Smooth muscle cell (in vitro differentiated cells): Measurements from ENCODE around the gene MED8. TPM values are rescaled to one million over a fixed set of nuclear protein-coding genes. Genes with fewer than 3 reads are reported as not detected.

Experiments used
- DNase-seq: peaks from one replicate; lab custom pipeline; 2025; ENCODE audit not compliant: unreplicated experiment; lab: John Stamatoyannopoulos, UW
- H2AFZ ChIP-seq: fragments of 200-600 bp; sonication (generic); 2 replicates; pipeline ENCODE4 v1.6.0; 2016; ENCODE audit warnings: antibody characterized with exemption, low read depth, mild to moderate bottlenecking
- H3F3A ChIP-seq: fragments of 200-600 bp; sonication (generic); 2 replicates; pipeline ENCODE4 v1.6.0; 2017; ENCODE audit warnings: antibody characterized with exemption, low read depth
- H3K27ac ChIP-seq: fragments of 200-600 bp; sonication (generic); 2 replicates; pipeline ENCODE4 v1.5.1; 2016; ENCODE audit warnings: low read depth, mild to moderate bottlenecking
- H3K27me3 ChIP-seq: fragments of 200-600 bp; sonication (generic); 2 replicates; pipeline ENCODE4 v1.6.1; 2016; ENCODE audit warnings: low read depth, mild to moderate bottlenecking
- H3K36me3 ChIP-seq: fragments of 200-600 bp; sonication (generic); 2 replicates; pipeline ENCODE4 v1.5.1; 2016; ENCODE audit warnings: low read depth
- H3K4me1 ChIP-seq: fragments of 200-600 bp; sonication (generic); 2 replicates; pipeline ENCODE4 v1.5.1; 2016; ENCODE audit warnings: low read depth
- H3K4me2 ChIP-seq: fragments of 200-600 bp; sonication (generic); 2 replicates; pipeline ENCODE4 v1.6.0; 2016; ENCODE audit warnings: mild to moderate bottlenecking
- H3K4me3 ChIP-seq: fragments of 200-600 bp; sonication (generic); 2 replicates; pipeline ENCODE4 v1.5.1; 2016; ENCODE audit warnings: mild to moderate bottlenecking
- H3K79me2 ChIP-seq: fragments of 200-600 bp; sonication (generic); 2 replicates; pipeline ENCODE4 v1.6.0; 2016; ENCODE audit warnings: low read depth, mild to moderate bottlenecking
- H3K9ac ChIP-seq: fragments of 200-600 bp; sonication (generic); 2 replicates; pipeline ENCODE4 v1.6.0; 2016; ENCODE audit warnings: low read depth
- H3K9me3 ChIP-seq: fragments of 200-600 bp; sonication (generic); replicated peaks from 2 replicates; pipeline ENCODE4 v1.5.1; 2016; ENCODE audit warnings: low read depth
- H4K20me1 ChIP-seq: fragments of 200-600 bp; sonication (generic); 2 replicates; pipeline ENCODE4 v1.6.0; 2016; ENCODE audit warnings: low read depth
- CTCF ChIP-seq: fragments of 200-600 bp; sonication (generic); IDR thresholded peaks from 2 replicates; pipeline ENCODE4 v1.5.1; 2017; ENCODE audit warnings: borderline replicate concordance, mild to moderate bottlenecking, antibody characterized with exemption; ENCODE audit not compliant: insufficient read depth, poor library complexity, severe bottlenecking
- WGBS: methylation state at CpG from one replicate; pipeline ENCODE4 v1.1.7; 2016; ENCODE audit warnings: low lambda C conversion rate; 5-methylcytosine and 5-hydroxymethylcytosine counted together
- polyA plus RNA-seq: library from polyadenylated mRNA; unstranded; fragments of >200 nt; fragmentation: Nextera tagmentation; extraction: Ambion mirVana; gene quantifications from 2 replicates; pipeline ENCODE4 v1.2.1, GENCODE V29; 2016
- total RNA-seq: library from RNA; depleted of rRNA; stranded (reverse); fragments of >200 nt; gene quantifications from 2 replicates; pipeline ENCODE4 v1.2.3, GENCODE V29; 2014

MED8 gene
- total and polyA plus RNA-seq, 2 experiments from 2014 or later: 61.4 to 76.3 TPM

GRCh38 chr1:43367026-43367903 lies 22.3 kb downstream of the MED8 start:
- DNase-seq: no peak

GRCh38 chr1:43366601-43367025 lies 23.0 kb downstream of the MED8 start:
- no peak for TF ChIP-seq CTCF
- DNase-seq: no peak

More at GRCh38 chr1:43367026-43367903, 22.3 kb downstream of the MED8 start:
- WGBS: 4% methylated on average over 29 of the region's 48 CpGs
- peak overlapping the region; percentile 30 for H3K9ac ChIP-seq
- H3K36me3 ChIP-seq: no peaks in the 10 kb centered on the region
- peak overlapping the region; percentile 70 for H3K4me3 ChIP-seq
- H3K27ac ChIP-seq: peak overlapping the region; percentile 50
- H3K4me2 ChIP-seq: peak overlapping the region; percentile 95
- no peak overlapping the region for H2AFZ ChIP-seq
- peaks cover 14% of the 10 kb centered on the region for H3K4me1 ChIP-seq
- peaks cover 26% of the 10 kb centered on the region for H3K79me2 ChIP-seq
- no peaks in the 10 kb centered on the region for H3K27me3 ChIP-seq
- TF ChIP-seq CTCF: no peak
- H3K9me3 ChIP-seq: no peaks in the 10 kb centered on the region
- peaks cover 25% of the 10 kb centered on the region for H4K20me1 ChIP-seq
- peaks cover 14% of the 10 kb centered on the region for H3F3A ChIP-seq

GRCh38 chr1:43366179-43366578 lies 23.4 kb downstream of the MED8 start:
- Histone ChIP-seq H3K4me3 (peak overlapping the region; percentile 70), H3K4me1 (peaks cover 14% of the 10 kb centered on the region), H3K36me3 (no peaks in the 10 kb centered on the region), H3K79me2 (peaks cover 26% of the 10 kb centered on the region), H3K27ac (peak overlapping the region; percentile 7), H2AFZ (no peak overlapping the region), H4K20me1 (peaks cover 25% of the 10 kb centered on the region), H3K9ac (no peak overlapping the region), H3F3A (peaks cover 14% of the 10 kb centered on the region), H3K9me3 (no peaks in the 10 kb centered on the region), H3K4me2 (peak overlapping the region; percentile 95), H3K27me3 (no peaks in the 10 kb centered on the region)
- TF ChIP-seq CTCF: no peak
- no peak for DNase-seq
- 48% methylated on average over 9 of the region's 11 CpGs for WGBS

More at GRCh38 chr1:43366601-43367025, 23.0 kb downstream of the MED8 start:
- Histone ChIP-seq H3K4me1 (peaks cover 14% of the 10 kb centered on the region), H3K27me3 (no peaks in the 10 kb centered on the region), H3K4me3 (peak overlapping the region; percentile 70), H3K9me3 (no peaks in the 10 kb centered on the region), H4K20me1 (peaks cover 25% of the 10 kb centered on the region), H3K27ac (no peak overlapping the region), H3F3A (peaks cover 14% of the 10 kb centered on the region), H3K36me3 (no peaks in the 10 kb centered on the region), H3K79me2 (peaks cover 26% of the 10 kb centered on the region), H2AFZ (no peak overlapping the region), H3K9ac (no peak overlapping the region), H3K4me2 (peak overlapping the region; percentile 95)
- 10% methylated on average over 4 of the region's 5 CpGs for whole genome bisulfite sequencing
